Fibroblast of mammary gland (primary cell): ENCODE results near the gene AKAP13.
"Not testable (repeated sequence)": the region's sequence is repeated elsewhere in the genome, so short reads cannot be mapped to it uniquely, and the experiment has no call there.

ENCODE experiments used
- DNase-seq: peaks from one replicate; pipeline ENCODE4 v3.0.0-alpha.2; 2010; ENCODE audit warnings: low read depth
- H3K4me3 ChIP-seq: 2 replicates; pipeline ENCODE4 v1.5.1; 2011; ENCODE audit warnings: low read depth, mild to moderate bottlenecking, low read length, moderate library complexity; ENCODE audit not compliant: control insufficient read depth
- CTCF ChIP-seq: conservative IDR thresholded peaks from 2 replicates; pipeline ENCODE4 v1.5.1; 2011; ENCODE audit warnings: low read depth, low read length, inconsistent platforms; ENCODE audit not compliant: control insufficient read depth, insufficient read depth

AKAP13 gene

GRCh38 chr15:85793641-85794597 is 413.5 kb downstream of the AKAP13 start:
- peak overlapping the region; percentile 69 for H3K4me3 ChIP-seq
- peak; percentile 59 for DNase-seq
- no peak for TF ChIP-seq CTCF

GRCh38 chr15:85794598-85795336 is 414.4 kb downstream of the AKAP13 start, which contains the start of gene KLHL25:
KLHL25 (minus strand) TSS chr15:85794925; CDS start chr15:85769810, 25,115 bp downstream.
- peak; percentile 90 for DNase-seq
- no peak for TF ChIP-seq CTCF
- H3K4me3 ChIP-seq, result peak within 1 kb of the TSS; percentile 69

GRCh38 chr15:85795337-85796305 is 415.2 kb downstream of the AKAP13 start:
- TF ChIP-seq CTCF, result no peak
- no peak for DNase-seq
- peak overlapping the region; percentile 62 for H3K4me3 ChIP-seq

GRCh38 chr15:85796371-85796770 is 416.0 kb downstream of the AKAP13 start:
- not testable (repeated sequence) for DNase-seq

More at GRCh38 chr15:85796371-85796770, 416.0 kb downstream of the AKAP13 start:
- H3K4me3 ChIP-seq, result not testable (repeated sequence)
